SU-DHL-6 (cell line): Measurements from ENCODE around the gene TMEM198.

Source experiments
- H2AFZ ChIP-seq: fragments of 200-600 bp; sonication (generic); 2 replicates; pipeline ENCODE4 v1.6.1; 2014; ENCODE audit warnings: low read depth, mild to moderate bottlenecking, moderate library complexity, mixed read lengths, antibody characterized with exemption, low read length; ENCODE audit not compliant: severe bottlenecking
- H3F3A ChIP-seq: fragments of 200-600 bp; shearing (Covaris generic); 2 replicates; pipeline ENCODE4 v1.6.0; 2016; ENCODE audit warnings: antibody characterized with exemption, mild to moderate bottlenecking; ENCODE audit not compliant: insufficient read depth
- H3K27ac ChIP-seq: fragments of 200-600 bp; sonication (generic); 2 replicates; pipeline ENCODE4 v1.5.1; 2016; ENCODE audit warnings: low read depth, mild to moderate bottlenecking, low read length, moderate library complexity, mixed read lengths
- H3K27me3 ChIP-seq: fragments of 200-600 bp; sonication (generic), shearing (Covaris generic); 2 replicates; pipeline ENCODE4 v1.6.0; 2014; ENCODE audit warnings: mild to moderate bottlenecking, low read length
- H3K36me3 ChIP-seq: fragments of 200-600 bp; sonication (generic); 2 replicates; pipeline ENCODE4 v1.6.1; 2014; ENCODE audit warnings: mild to moderate bottlenecking, low read length, mixed read lengths
- H3K4me2 ChIP-seq: fragments of 300-600, 200-600 bp; shearing (Covaris generic), sonication (generic); 2 replicates; pipeline ENCODE4 v1.6.0; 2014; ENCODE audit warnings: low read length, low read depth, mild to moderate bottlenecking; ENCODE audit not compliant: poor library complexity, severe bottlenecking
- H3K4me3 ChIP-seq: fragments of 200-600 bp; sonication (generic); 2 replicates; pipeline ENCODE4 v1.5.1; 2014; ENCODE audit warnings: antibody characterized with exemption, low read length, mild to moderate bottlenecking, mixed read lengths; ENCODE audit not compliant: insufficient read depth, poor library complexity, severe bottlenecking
- H3K79me2 ChIP-seq: fragments of 200-600 bp; sonication (generic); 2 replicates; pipeline ENCODE4 v1.6.1; 2014; ENCODE audit warnings: mild to moderate bottlenecking, low read length, moderate library complexity; ENCODE audit not compliant: insufficient read depth
- H3K9ac ChIP-seq: fragments of 200-600 bp; sonication (generic); 2 replicates; pipeline ENCODE4 v1.7.0; 2014; ENCODE audit warnings: mild to moderate bottlenecking, low read length
- H3K9me2 ChIP-seq: fragments of 200-600 bp; sonication (generic); replicated peaks from 2 replicates; pipeline ENCODE4 v1.6.1; 2014; ENCODE audit warnings: low read length; ENCODE audit not compliant: insufficient read depth
- H3K9me3 ChIP-seq: fragments of 200-600 bp; sonication (generic); 2 replicates; pipeline ENCODE4 v1.6.1; 2014; ENCODE audit warnings: low read length, mixed read lengths; ENCODE audit not compliant: insufficient read depth
- H4K20me1 ChIP-seq: fragments of 200-600 bp; sonication (generic); 2 replicates; pipeline ENCODE4 v1.6.1; 2014; ENCODE audit warnings: low read depth, mild to moderate bottlenecking, antibody characterized with exemption, low read length, moderate library complexity, mixed read lengths
- CTCF ChIP-seq: fragments of 200-600 bp; sonication (generic); IDR thresholded peaks from one replicate; pipeline ENCODE4 v1.5.1; 2017; ENCODE audit warnings: antibody characterized with exemption, mild to moderate bottlenecking, low read length, moderate library complexity; ENCODE audit not compliant: insufficient read depth, poor library complexity, severe bottlenecking
- EZH2phosphoT487 ChIP-seq: fragments of 200-600 bp; sonication (generic), shearing (Covaris generic); conservative IDR thresholded peaks from 2 replicates; pipeline ENCODE4 v1.6.1; 2018; ENCODE audit warnings: mild to moderate bottlenecking, antibody characterized with exemption, low read length, moderate library complexity, mixed read lengths

TMEM198 gene

DNA sequence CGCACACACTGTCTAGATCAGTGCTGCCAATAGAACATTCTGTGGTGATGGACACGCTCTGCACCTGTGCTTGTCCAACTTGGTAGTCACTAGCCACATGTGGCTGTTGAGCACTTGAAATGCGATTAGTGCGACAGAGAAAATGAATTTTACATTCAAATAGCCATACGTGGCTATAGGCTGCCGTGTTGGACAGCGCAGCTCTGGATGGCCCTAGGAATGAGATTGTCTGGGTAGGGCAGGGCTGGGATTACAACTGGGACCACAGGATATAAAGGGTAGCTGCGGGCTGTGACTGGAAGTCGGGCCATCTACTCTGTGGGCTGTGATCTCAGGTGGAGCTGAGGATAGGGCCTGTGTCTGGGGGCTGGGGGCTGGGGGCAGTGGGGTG lies 24.3 kb upstream of the TMEM198 start:
- Histone ChIP-seq H3K36me3 (no peaks in the 10 kb centered on the region), H3F3A (no peaks in the 10 kb centered on the region), H3K27ac (no peak overlapping the region), H3K4me2 (no peak overlapping the region), H2AFZ (no peak overlapping the region), H3K9ac (no peak overlapping the region), H3K79me2 (no peaks in the 10 kb centered on the region), H4K20me1 (no peaks in the 10 kb centered on the region), H3K9me2 (no peaks in the 10 kb centered on the region), H3K9me3 (no peaks in the 10 kb centered on the region), H3K4me3 (no peak overlapping the region), H3K27me3 (no peaks in the 10 kb centered on the region)
- TF ChIP-seq EZH2phosphoT487 = no peak
- TF ChIP-seq CTCF = no peak

DNA sequence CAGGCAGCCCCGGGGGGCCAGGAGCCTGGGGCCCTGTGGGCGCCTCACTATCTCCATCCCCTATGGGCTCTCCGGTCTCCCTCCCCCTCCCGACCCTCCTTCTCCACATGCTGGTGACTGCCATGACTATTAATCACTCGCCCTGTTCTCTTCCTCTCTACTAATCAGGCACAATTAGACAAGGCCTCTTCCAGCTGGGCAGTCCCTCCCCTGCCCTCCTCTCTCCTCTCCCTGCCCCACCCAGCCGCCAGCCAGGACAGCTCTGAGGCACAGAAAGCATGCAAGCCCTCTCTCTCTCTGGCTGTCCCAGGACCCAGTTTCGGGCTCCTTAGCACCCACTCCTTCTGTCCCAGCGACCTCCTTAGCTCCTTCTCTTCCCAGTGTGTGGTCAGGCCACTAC lies 23.7 kb upstream of the TMEM198 start:
- TF ChIP-seq CTCF = no peak
- no peak for TF ChIP-seq EZH2phosphoT487
- Histone ChIP-seq H3K27ac (no peak overlapping the region), H3K4me3 (no peak overlapping the region), H3K9me3 (no peaks in the 10 kb centered on the region), H3K4me2 (no peak overlapping the region), H3F3A (no peaks in the 10 kb centered on the region), H3K27me3 (no peaks in the 10 kb centered on the region), H4K20me1 (no peaks in the 10 kb centered on the region), H3K9me2 (no peaks in the 10 kb centered on the region), H3K9ac (no peak overlapping the region), H2AFZ (no peak overlapping the region), H3K36me3 (no peaks in the 10 kb centered on the region), H3K79me2 (no peaks in the 10 kb centered on the region)

DNA sequence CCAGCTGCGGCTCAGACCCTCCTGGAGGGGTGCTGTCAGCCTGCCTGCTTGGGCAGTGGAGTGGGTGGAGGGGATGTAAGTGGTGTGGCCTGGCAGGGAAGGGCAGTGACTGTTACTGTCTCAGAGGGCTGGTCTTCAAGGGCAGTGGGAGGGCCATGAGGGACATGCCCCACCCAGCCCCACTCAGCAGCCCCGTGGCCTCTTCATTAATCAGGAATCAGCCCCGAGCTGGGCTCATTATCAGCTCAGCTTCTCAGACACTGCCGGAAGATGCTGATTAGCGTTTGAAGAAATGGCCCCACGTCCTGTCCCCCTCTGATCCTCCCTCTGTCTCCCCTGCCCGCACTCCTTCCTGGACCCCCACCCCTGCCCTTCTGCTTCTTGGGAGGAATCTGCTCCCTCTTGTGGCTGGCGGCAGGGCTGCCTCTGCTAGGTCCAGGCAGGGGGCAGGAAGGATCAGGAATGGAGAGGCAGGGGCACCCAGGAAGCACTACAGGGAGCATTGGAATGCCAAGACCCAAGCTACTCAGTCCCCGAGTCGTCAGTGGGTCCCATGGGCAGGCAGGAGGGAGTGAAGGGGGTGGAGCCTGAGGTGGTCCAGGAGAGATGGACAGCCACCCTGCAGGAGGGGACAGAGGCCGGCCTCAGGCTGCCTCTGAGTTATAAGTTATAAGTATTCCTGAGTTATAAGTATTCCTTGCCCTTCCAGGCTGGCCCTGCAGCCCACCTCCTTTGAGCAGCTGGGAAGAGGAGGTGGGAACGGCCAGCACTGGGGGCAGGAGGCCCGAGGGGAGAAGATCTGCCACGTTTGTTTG lies 22.6 kb upstream of the TMEM198 start:
- Histone ChIP-seq H3K4me3 (no peak overlapping the region), H3K27ac (no peak overlapping the region), H3K79me2 (no peaks in the 10 kb centered on the region), H3K9me3 (no peaks in the 10 kb centered on the region), H3K9me2 (no peaks in the 10 kb centered on the region), H2AFZ (no peak overlapping the region), H3K4me2 (no peak overlapping the region), H3K36me3 (no peaks in the 10 kb centered on the region), H3K27me3 (no peaks in the 10 kb centered on the region), H3K9ac (no peak overlapping the region), H3F3A (no peaks in the 10 kb centered on the region), H4K20me1 (no peaks in the 10 kb centered on the region)
- TF ChIP-seq CTCF (peak; percentile 26), EZH2phosphoT487 (no peak)
